K562 (cell line): ENCODE results near the gene TOM1L1.

Experiments
- SMAD1 ChIP-seq: fragments of 150-350 bp; IDR thresholded peaks from 2 replicates; pipeline ENCODE4 v1.6.1; 2014; ENCODE audit warnings: low read length, low read depth; ENCODE audit not compliant: partially characterized antibody
- SMC3 ChIP-seq: conservative IDR thresholded peaks from 2 replicates; pipeline ENCODE4 v1.6.1; 2011; ENCODE audit warnings: low read depth, low read length, improper control_type of control experiment; ENCODE audit not compliant: insufficient read depth
- ZNF785 ChIP-seq: fragments of 250-450 bp; sonication (Bioruptor Pico); IDR thresholded peaks from 2 replicates; pipeline ENCODE4 v1.4.0; 2020; ENCODE audit warnings: mild to moderate bottlenecking

GRCh38 chr17:54996441-54996840 is 95.8 kb downstream of the TOM1L1 start:
- TF ChIP-seq SMAD1 (no peak), ZNF785 (CRISPR knock-in tag) (no peak), SMC3 (no peak)
